Body of pancreas (tissue), 4 donors: ENCODE results near the gene TBC1D14.

Experiments used
- POLR2A ChIP-seq, 3 donors: fragments of 450-650 bp; IDR thresholded peaks; one replicate each; pipeline ENCODE4 v1.6.1; 2016; ENCODE audit warnings: antibody characterized with exemption in 3 of 3, mild to moderate bottlenecking in 2 of 3
- TF ChIP-seq, protein P1 (sequence below), 7 experiments: fragments of 450-650 bp in 4 of 7; fragments of 200-600 bp in 3 of 7; sonication (generic) in 3 of 7; IDR thresholded peaks; one replicate each; pipeline ENCODE4 v1.5.1; 2016 to 2019; ENCODE audit warnings: antibody characterized with exemption in 7 of 7

DNA sequence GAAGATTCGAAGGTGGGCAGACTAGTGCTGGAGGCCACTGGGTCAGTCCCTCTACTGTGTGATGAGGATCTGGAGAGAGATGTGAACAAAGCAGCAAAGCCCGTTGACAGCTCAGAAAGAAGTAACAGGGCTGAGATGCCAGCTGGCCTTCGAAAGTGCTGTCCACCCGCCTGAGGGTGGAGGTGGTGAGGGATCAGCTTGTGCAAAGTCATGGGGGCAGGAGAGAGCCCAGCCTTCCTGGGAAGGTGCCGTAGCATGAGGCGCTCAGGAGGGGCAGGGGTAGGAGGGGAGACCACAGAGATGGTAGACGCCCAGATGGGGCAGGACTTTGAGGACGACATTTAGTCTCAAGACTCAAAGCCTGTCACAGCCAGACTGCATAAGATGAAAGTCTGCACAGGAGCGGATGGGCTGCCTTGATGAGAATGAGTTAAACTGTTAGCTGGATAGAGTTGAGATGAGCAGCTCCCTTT lies 19.7 kb downstream of the TBC1D14 start:
- TF ChIP-seq, protein P1, sequence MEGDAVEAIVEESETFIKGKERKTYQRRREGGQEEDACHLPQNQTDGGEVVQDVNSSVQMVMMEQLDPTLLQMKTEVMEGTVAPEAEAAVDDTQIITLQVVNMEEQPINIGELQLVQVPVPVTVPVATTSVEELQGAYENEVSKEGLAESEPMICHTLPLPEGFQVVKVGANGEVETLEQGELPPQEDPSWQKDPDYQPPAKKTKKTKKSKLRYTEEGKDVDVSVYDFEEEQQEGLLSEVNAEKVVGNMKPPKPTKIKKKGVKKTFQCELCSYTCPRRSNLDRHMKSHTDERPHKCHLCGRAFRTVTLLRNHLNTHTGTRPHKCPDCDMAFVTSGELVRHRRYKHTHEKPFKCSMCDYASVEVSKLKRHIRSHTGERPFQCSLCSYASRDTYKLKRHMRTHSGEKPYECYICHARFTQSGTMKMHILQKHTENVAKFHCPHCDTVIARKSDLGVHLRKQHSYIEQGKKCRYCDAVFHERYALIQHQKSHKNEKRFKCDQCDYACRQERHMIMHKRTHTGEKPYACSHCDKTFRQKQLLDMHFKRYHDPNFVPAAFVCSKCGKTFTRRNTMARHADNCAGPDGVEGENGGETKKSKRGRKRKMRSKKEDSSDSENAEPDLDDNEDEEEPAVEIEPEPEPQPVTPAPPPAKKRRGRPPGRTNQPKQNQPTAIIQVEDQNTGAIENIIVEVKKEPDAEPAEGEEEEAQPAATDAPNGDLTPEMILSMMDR (IDR thresholded peaks at IDR 0.05) = no peak
- TF ChIP-seq POLR2A (IDR thresholded peaks at IDR 0.05) = no peak
